HG02571 (cell line): ENCODE data around the gene ZNF415.
A peak's percentile ranks its signal among the peaks of the same experiment; 100 is the strongest.
"Not testable (repeated sequence)": the region's sequence is repeated elsewhere in the genome, so short reads cannot be mapped to it uniquely, and the experiment has no call there.

Source experiments
- ATAC-seq: cut with Tn5 transposase; IDR thresholded peaks from one replicate; pipeline ENCODE4 v1.9.1; 2021; ENCODE audit warnings: mild to moderate bottlenecking, moderate library complexity; ENCODE audit not compliant: unreplicated experiment

The ZNF415 gene

DNA sequence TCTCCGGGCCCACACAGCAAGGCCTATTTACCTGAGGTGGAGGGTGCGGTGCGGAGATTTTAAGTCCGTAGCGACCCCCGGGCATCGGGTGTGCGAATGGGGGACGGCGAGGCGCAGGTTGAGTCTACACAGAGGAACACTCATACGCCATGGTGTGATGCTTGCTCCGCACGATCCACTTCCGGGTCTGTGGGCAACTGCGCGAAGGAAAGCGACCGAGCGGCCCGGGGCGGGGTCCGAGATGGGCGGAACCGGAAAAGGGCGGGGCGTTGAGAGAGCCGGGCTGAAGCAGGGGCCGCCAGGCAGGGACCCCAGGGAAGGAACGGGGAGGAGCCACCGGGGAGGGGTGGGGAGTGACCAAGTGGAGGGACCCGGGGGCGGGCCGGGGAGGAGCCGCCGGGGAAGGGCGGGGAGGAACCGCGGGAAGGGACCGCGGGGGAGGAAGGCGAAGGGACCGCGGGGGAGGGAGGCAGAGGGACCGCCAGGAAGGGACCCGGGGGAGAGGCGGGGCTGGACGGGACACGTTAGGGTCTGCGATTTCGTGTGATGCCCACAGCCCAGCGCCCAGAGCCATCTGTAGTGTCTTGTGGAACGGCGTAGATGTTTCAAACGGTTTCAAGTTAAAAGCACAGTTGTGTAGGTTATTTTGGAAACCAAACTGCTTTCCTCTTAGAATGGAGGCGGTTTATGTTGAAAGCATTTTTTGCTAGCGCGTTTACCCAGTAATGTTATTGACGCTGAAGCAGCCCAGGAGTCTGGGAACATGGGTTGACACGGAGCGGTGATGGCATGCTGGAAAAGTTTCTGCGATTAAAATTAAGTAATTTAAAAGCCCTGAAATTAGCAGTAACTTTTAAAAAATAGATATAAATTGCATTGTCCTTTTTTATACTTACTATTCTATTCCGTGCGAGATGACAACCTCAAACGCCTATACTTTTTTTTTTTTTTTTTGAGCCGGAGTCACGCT lies 29.2 kb downstream of the ZNF415 start, which contains the start of gene ZNF160:
Gene ZNF160 (minus strand): TSS at position 189 of the 970 bp plus-strand sequence. CDS start 17,146 bp downstream, outside the sequence.
- ATAC-seq: peak; percentile 92

GRCh38 chr19:53102756-53103233 lies 29.9 kb downstream of the ZNF415 start:
- peak; percentile 21 for ATAC-seq

- no peak for ATAC-seq
Observed at GRCh38 chr19:53102206-53102755, 30.4 kb downstream of the ZNF415 start.

GRCh38 chr19:53101518-53101917 lies 31.2 kb downstream of the ZNF415 start:
- no peak for ATAC-seq

DNA sequence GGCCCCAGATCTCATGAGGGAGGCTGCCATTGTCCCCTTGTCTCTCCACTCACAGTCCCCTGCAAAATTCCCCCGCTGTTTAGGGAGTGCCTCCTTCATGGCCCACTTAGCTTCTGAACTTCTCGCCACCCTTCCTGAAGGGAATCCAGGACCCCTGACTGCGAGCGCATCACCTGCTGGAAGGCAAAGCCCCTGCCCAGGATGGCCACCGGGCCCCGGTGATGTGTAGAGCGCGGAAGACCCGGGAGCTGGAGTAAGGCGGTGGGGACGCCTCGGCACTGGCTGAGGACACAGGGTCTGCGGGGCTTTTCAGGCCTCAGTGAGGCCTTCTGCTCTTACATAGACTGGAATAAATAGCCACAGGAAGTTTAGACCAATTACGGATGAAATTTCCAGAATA lies 34.1 kb downstream of the ZNF415 start:
- ATAC-seq: not testable (repeated sequence)

DNA sequence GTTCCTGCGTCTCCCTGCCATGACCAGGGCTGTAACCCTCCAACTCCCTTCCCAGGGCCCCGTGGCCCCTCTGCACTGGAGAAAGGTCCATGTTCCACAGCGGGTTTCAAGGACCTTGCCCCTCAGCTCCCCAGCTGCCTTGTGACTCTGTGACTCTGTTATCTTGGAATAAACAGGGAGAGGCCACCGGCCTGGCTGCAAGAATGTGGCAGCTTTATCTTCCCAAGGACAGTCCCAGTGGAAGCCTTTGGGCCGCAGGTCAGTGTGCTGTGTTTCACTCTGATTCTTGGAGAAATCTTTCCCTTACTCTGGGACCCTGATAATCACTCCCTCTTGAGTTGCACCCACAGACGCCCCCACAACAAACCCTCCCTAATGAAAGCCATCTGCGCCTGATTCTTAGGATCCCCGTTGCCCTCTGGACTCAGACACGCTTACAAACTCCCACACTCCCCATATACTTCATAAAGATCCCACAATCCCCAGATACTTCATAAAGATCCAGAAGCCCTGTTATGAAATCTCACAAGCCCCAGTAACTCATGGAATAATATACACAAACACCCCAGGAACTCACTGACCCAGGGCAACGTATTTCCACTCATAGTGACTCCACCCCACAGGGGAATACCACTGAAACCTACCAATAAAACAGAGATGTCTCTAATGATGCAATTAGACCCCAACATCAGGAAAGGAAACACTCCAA lies 35.6 kb downstream of the ZNF415 start:
- ATAC-seq: not testable (repeated sequence)

- ATAC-seq: not testable (repeated sequence)
Observed at GRCh38 chr19:53096579-53096978, 36.1 kb downstream of the ZNF415 start.

GRCh38 chr19:53094754-53095575 lies 37.7 kb downstream of the ZNF415 start:
- no peak for ATAC-seq

- no peak for ATAC-seq
Observed at GRCh38 chr19:53092723-53093122, 40.0 kb downstream of the ZNF415 start.

- no peak for ATAC-seq
Observed at GRCh38 chr19:53091413-53092254, 41.1 kb downstream of the ZNF415 start.

DNA sequence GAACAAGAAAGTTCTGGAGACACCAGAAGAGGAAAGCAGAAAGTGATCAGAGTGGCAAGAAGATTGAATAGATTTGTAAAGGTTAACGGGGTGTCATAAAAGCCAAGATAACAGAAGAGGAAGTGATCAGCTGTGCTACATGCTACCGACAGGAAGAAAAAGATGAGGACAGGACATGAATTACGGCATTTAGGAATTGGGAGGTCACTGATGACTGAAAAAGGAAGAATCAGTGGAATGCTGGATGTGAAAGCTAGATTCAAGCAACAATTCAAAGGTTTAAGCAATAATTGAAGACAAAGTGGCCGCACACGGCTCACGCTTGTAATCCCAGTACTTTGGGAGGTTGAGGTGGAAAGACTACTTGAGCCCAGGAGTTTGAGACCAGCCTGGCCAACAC lies 44.6 kb downstream of the ZNF415 start:
- no peak for ATAC-seq

GRCh38 chr19:53086949-53087348 lies 45.8 kb downstream of the ZNF415 start:
- no peak for ATAC-seq

DNA sequence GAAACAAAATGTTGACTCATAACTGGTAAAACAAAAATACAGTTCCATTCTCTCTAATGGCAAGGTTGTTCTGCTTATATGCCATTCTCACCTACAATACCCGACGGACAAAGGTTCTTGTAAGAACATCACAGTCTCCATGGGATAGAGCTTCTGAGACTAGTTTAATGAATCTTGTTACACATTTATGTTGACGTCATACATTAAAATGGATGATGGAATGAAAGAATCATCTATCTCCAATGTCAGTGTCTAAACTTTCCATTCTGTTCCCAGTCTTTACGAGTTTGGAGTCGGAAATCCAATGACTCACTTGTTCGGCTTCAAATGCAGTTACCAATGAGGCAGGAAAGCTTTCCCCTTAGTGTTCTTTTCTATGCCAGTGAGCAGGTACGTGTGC lies 47.2 kb downstream of the ZNF415 start:
- no peak for ATAC-seq

GRCh38 chr19:53082929-53083328 lies 49.8 kb downstream of the ZNF415 start:
- no peak for ATAC-seq

- no peak for ATAC-seq
Observed at GRCh38 chr19:53079313-53079924, 53.3 kb downstream of the ZNF415 start.

- no peak for ATAC-seq
Observed at GRCh38 chr19:53078668-53079067, 54.0 kb downstream of the ZNF415 start.

GRCh38 chr19:53076984-53077383 lies 55.7 kb downstream of the ZNF415 start:
- no peak for ATAC-seq

DNA sequence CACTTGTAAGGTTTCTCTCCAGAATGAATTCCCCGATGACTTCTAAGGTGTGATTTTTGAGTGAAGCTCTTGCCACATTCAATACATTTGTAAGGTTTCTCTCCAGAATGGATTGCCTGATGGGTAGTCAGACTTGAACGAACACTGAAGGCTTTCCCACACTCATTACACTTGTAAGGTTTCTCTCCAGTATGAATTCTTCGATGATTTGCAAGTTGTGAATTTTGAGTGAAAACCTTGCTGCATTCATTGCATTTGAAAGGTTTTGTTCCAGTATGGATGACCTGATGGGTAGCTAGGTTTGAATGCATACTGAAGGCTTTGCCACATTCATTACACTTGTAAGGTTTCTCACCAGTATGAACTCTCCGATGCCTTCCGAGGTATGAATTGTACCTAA lies 63.9 kb downstream of the ZNF415 start:
- no peak for ATAC-seq

GRCh38 chr19:53068199-53068598 lies 64.5 kb downstream of the ZNF415 start:
- no peak for ATAC-seq
